GM21360 (cell line): ENCODE measurements around the gene LSR.
"Not testable (repeated sequence)": the region's sequence is repeated elsewhere in the genome, so short reads cannot be mapped to it uniquely, and the experiment has no call there.

ENCODE experiments used
- ATAC-seq: cut with Tn5 transposase; IDR thresholded peaks from one replicate; pipeline ENCODE4 v1.9.1; 2021; ENCODE audit warnings: mild to moderate bottlenecking, moderate library complexity; ENCODE audit not compliant: unreplicated experiment

LSR gene

DNA sequence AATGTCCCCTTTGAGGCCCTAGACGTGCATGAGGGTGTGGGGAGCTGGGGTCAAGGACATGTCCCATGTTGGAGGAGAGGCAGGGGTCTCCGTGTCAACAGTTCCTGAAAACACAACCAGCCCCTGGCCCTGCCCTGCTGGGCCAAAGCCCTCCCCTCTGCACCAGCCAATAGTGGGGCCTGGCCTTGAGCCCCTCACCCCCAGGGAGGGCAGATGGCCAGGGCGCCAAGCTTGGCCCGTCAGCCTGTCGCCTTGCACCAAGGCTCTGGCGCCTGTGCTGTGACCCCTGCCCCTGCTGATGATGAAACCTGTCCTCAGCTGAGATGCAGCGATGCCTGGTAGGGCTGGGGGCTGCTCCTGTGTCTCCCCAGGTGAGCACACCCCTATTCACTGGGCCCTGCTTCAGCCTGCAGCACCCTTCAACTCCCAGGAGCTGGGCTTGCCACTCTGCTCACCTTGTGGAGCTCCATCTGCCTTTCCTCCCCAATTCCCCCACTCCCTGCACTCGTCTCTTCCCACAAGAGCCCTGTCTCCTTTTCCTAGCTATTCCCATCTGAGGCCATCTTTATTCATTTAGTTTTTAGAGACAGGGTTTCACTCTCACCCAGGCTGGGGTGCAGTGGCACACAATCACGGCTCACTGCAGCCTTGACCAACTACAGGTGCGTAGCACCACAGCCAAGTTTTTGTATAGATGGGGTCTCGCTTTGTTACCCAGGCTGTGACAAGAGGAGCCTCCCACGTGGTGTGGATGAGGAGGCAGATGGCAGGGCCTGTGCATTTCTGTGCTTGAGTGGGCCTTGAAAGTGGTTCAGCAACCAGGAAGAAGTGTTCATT lies 31.4 kb downstream of the LSR start:
- ATAC-seq, result no peak

DNA sequence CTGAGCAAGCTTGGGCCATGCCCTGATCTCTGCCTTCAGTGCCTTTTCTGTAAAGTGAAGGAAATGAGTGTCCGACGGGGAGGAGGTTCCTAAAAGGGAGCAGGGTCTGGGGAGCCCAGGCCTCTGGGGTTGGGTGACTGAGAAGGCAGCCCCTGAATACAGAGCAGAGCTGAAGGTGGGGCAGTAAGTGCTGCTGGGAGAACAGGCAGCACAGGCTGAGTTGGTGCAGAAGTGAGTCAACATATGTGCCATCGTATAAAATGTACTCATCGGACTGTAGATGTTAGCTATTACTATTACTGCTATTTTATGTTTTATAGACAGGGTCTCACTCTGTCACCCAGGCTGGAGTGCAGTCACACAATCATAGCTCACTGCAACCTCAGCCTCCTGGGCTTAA lies 32.5 kb downstream of the LSR start:
- no peak for ATAC-seq

DNA sequence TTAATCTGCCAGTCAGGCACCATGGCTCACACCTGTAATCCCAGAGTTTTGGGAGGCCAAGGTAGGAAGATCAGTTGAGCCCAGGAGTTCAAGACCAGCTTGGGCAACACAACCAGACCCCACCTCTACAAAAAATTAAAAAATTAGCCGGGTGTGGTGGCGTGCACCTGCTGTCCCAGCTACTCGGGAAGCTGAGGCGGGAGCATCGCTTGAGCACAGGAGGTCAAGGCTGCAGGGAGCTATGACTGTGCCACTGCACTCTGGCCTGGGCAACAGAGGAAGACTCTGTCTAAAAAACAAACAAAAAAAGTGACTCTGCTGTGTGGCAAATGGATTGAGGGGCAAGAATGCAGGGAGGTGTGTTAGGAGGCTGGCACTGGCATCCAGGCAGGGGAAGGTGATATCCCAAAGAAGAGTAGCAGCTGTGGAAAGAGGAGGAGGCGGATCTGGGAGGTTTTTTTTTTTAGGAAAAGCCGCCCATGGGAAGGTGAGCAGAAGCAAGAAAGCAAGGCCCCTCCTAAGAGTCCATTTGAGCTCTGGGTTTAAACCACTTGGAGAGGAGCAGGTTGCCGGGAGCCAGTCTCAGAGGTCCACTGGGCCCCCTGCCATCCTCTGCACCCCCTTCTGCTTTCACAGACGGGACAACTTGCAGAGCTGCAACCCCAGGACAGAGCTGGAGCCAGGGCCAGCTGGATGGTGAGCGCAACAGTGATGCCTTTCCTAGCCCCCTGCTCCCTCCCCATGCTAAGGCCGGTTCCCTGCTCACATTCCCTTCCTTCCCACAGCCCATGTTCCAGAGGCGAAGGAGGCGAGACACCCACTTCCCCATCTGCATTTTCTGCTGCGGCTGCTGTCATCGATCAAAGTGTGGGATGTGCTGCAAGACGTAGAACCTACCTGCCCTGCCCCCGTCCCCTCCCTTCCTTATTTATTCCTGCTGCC lies 35.6 kb downstream of the LSR start:
- ATAC-seq, result no peak

DNA sequence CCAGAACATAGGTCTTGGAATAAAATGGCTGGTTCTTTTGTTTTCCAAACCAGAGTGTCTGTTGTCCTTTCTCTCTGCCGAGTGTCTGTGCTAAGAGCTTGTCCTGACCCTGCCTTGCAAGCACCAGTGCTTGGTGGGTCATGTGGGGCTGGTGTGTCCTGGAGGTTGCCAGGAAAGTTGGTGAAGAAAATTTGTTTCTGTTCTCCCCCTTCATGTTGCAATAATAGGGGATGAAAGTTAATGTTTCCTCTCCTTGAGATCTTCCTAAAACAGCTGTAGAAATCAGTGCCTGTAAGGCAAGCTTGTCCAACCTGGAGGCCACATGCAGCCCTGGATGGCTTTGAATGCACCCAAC lies 36.3 kb downstream of the LSR start:
- no peak for ATAC-seq

DNA sequence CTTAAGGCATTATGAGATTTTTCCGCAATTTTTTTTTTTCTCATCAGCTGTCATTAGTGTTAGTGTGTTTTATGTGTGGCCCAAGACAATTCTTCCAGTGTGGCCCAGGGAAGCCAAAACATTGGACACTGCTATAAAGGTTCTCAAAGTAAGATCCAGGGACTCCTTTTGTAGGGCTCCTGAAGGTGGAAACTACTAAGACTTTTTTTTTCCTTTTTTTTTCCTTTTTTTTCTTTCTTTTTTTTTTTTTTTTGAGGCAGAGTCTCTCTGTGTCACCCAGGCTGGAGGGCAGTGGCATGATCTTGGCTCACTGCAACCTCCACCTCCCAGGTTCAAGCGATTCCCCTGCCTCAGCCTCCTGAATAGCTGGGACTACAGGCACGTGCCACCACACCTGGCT lies 36.7 kb downstream of the LSR start:
- not testable (repeated sequence) for ATAC-seq

DNA sequence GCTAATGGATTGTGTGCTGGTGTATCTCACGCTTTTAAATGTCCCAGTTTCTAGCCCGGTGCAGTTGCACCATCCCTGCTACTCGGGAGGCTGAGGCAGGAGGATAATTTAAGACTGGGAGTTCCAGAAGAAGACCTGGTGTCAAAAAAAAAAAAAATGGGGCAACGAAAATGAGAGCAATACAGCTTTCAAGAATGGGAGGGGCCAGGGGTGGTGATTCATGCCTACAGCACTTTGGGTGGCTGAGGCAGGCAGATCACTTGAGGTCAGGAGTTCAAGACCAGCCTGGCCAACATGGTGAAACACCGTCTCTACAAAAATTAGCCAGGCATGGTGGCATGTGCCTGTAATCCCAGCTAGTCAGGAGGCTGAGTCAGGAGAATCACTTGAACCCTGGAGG lies 37.3 kb downstream of the LSR start:
- ATAC-seq, result not testable (repeated sequence)

DNA sequence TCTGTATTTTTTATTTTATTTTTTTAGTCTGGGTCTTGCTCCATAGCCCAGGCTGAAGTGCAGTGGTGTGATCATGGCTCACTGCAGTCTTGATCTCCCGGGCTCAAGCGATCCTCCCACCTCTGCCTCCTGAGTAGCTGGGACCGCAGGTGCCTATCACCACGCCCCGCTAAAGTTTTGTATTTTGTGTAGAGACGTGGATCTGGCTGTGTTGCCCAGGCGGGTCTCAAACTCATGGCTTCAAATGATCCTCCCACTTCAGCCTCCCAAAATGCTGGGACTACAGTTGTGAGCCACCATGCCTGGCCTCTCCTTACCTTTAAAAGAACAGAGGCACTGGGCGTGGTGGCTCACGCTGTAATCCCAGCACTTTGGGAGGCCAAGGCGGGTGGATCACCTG lies 38.9 kb downstream of the LSR start:
- ATAC-seq, result no peak

DNA sequence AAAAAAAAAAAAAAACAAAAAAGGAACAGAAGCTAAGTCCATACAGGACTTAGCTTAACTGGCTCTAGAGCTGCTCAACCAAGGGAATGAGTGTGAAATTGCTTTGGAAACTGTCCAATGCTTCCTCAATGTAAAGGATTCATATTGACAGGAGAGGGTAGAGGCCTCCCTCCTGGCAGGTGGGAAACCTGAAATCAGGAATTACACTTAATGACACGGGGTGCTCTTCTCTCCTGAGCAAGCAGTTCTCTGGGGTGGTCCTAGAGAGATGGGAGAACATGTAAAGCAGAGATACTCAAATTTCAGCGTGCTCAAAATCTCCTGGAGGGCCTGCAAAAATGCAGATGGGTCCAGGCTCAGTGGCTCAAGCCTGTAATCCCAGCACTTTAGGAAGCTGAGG lies 39.5 kb downstream of the LSR start:
- ATAC-seq, result no peak

DNA sequence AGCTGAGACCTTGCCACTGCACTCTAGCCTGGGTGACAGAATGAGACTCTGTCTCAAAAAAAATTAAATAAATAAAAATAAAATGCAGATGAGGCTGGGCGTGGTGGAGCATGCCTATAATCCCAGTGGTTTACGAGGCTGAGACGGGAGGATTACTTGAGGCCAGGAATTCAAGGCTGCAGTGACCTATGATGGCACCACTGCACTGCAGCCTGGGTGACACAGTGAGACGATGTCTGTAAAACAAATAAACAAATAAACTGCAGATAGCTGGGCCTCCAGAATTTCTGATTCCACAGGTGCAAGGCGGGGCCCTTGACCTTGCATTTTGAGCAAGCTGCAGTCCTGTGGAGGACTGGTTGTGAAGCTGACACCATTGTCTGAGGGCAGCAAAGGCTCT lies 40.1 kb downstream of the LSR start:
- ATAC-seq, result no peak

DNA sequence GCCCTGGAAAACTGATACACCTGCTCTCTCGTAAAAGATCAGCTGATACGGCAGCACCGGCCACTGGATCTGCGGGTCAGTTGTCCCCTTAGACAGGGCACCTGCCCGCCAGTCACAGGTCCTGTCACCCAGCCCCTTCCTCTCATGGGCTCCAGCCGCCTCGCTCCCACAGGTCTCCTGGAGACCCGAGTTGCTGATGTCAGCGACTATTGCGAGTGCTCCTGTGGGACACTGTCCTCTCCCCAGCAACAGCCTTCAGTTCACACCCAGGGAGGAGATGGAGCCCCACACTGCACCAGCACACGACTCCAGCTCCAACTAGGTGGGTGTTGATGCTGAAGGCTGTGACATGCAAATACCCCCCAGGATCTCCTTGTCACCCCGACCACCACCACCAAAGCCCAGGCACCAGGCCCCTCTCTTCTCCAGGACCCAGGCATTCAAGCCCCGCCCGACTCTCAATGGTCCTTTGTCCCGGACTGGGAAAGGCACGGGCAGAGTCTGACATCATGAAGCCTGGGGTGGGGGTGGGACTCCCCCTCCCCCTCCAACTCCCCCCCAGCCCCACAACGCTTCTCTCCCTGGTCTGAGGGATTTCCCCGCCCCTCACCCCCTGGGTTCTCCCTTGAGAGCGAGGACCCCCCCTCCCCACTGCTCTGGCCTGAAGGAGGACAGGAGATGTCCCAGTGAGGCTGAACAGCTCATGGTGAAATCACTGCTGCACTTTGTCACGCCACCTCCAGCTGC lies 41.8 kb downstream of the LSR start:
- ATAC-seq, result no peak

DNA sequence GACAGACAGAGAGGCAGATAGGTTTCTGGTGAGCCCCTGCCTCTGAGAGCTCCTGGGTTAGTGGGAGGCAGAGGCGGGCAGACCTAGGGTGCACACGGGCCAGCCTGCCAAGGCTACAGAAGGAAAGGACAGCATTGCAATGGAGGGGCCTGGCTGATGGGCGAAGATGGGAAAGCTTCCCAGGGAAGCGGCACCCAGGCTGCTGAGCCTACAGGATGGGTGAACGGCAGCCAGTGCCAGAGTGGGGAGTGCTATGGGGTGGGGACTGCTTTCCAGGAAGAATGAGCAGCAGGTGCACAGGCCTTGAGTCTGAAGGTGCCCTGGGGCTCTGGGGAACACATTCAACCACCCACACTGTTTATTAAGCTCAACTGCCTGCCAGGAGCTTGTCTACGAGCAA lies 42.5 kb downstream of the LSR start:
- ATAC-seq, result no peak

DNA sequence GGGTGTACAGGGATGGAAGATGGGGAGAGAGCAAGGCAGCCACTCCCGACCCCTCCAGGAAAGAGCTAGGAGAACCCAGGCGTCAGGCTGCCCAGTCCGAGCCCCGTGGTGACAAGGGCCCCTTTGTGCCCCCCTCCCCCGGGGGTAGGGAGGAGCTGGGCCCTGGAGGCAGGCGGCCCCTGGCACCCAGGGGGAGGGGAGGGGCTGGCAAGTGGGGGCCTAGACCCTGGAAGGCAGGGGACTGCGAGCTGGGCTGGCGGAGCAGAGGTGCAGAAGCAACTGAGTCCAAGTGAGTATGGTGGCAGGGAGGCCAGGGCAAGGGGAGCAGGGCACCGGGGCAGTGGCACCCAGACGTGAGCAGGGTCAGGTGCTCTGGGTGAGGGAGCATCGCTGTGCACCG lies 43.1 kb downstream of the LSR start, which contains the start of gene MAG:
Gene MAG (plus strand): TSS at position 246 of the 400 bp plus-strand sequence. CDS start 3,248 bp downstream, outside the sequence.
- ATAC-seq, result no peak

DNA sequence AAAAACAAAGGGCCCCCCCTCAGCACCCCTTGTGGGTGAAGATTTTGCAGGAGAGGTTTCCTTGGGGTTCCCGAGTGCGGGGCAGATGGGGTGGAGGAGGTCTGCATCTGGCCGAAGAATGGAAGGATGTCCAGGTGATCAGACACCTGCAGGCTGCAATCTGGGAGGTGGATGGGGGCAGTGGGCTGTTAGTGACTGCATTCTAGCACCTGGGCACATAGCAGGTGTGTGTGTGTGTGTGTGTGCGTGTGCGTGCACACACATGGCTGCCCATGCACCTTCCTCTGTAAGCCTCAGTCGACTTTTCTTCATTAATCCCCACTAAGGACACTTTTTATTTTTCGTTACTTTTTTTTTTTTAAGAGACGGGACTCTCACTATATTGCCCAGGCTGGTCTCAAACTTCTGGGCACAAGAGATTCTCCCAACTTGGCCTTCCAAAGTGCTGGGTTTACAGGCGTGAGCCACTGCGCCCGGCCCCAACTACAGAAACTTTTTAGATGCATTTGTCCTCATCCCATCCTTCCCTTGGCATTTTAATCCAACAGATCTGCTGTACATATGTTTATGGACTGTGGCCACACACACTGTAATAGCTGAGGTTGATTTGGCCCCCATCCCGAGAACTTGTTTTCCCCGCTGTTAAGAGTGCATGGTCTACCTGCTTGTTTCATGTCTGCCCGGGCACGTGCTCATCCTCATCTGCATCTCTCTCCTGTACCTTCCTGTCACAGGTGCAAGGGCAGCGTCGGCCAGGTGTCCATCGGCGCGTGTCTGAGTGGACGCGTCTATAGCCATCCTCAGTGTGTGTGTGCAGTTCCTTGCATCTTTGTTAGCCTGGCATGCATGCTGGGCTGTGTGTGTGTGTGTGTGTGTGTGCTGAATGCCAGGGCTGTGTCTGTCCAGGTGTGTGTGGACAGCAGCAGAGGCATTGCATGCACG lies 43.9 kb downstream of the LSR start:
- ATAC-seq, result no peak

DNA sequence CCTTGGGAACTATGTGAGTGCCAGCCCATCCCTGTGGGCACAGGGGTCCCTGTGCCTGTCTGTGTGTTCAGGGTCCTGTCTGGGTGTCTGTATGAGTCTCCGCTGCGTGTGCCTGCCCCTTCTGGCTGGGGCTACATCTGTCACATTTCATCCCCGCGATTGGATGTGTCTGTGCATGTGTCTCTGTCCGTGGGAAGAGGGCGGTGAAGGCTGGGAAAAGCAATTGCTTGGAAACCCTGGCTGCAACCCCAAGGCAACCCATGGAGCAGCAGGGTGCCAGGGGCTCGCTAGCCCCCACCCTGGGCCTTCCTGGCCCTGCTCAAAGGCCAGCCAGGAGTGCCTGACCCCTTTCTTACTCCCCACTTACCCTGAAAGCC lies 44.5 kb downstream of the LSR start:
- ATAC-seq, result no peak

DNA sequence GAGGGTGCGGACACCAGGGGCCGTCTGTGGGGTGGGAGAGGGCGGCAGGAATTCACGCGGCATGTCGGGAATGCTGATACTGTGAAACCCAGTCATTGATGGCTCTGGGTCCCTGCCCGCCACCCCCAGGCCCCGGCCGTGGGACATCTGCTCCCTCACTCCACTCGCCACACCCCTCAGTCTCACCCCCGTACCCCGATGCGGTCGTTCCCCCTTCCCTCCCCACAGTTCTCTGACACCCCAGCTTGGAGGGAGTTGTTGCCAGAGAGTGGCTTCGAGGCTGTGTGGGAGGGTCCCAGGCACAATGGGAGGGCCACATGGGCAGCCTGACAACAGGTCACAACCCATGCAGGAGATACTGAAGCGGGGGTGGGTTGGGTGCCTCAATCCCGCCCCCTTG lies 45.0 kb downstream of the LSR start:
- no peak for ATAC-seq

DNA sequence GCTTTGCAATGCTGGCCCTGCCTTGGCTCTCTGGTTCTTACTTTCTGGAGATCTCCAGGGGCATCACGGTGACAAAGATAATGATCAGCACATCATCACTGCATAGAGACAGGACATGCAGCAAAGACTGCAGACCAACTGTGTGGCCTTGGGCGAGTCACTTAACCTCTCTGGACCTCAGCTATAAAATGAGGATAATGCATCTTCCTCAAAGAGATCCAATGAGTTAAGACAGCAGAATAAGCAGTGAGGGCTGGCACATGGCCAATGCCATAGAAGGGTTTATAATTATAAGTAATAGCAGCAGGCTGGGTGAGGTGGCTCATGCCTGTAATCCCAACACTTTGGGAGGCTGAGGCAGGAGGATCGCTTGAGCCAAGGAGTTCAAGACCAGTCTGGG lies 45.5 kb downstream of the LSR start:
- no peak for ATAC-seq

DNA sequence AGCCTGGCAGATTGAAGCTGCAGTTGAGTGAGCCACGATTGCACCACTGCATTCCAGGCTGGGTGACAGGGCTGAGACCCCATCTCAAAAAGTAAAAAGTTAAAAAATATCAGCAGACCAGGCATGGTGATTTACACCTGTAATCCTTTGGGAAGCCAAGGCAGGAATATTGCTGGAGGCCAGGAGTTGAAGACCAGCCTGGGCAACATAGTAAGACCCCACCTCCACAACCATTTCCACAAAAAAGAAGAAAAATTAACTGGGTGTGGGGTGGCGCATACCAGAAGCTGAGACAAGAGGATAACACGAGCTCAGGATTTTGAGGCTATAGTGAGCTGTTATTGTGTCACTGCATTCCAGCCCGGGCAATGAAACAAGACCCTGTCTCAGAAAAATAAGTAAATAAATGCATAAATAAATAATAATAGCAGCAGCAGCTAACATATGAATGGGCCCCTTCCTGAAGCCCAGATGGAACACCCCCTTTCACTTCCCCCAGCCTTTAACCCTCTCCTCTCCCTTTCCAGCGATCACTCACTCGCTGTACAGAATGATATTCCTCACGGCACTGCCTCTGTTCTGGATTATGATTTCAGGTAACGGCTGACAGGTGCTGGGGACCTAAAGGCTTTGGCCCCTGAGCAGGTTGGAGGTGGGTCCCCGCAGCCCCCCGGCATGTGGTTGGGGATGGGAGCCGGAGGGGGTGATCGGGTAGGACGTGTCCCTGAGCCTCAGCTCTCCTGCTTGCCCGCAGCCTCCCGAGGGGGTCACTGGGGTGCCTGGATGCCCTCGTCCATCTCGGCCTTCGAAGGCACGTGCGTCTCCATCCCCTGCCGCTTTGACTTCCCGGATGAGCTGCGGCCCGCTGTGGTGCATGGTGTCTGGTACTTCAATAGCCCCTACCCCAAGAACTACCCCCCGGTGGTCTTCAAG lies 46.3 kb downstream of the LSR start:
- ATAC-seq, result no peak

DNA sequence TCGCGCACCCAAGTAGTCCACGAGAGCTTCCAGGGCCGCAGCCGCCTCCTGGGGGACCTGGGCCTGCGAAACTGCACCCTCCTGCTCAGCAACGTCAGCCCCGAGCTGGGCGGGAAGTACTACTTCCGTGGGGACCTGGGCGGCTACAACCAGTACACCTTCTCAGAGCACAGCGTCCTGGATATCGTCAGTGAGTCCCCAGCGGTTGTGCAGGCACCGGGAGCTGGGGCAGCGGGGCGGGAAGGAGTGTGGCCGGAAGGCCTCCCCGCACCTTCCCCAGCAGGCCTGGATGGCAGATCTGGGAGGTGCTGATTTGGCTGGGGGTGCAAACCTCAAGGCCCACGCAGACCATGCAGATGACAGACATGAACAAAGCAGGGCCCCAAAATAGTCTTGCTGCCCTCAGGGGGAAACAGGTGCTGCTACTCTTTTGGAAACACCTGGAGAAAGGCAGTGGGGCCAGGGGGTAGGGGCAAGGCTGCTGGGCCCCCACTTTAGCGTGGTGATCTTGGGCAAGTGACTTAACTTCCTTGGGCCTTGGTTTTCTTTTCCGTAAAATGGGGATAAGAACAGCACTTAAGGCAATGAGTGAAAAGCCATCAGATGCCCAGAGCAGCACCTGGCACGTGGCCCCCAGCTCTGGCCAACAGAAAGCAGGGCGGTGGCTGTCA lies 47.1 kb downstream of the LSR start:
- ATAC-seq, result no peak
